HL-60 (cell line): ENCODE results near the gene CXCL9.

ENCODE experiments used
- CTCF ChIP-seq: IDR thresholded peaks from one replicate; pipeline ENCODE4 v1.5.1; 2011; ENCODE audit warnings: low read length, control low read depth, inconsistent platforms; ENCODE audit not compliant: insufficient read depth
- GABPA ChIP-seq: IDR thresholded peaks from 2 replicates; pipeline ENCODE4 v1.6.1; 2012; ENCODE audit warnings: low read depth

- no peak for TF ChIP-seq CTCF
- TF ChIP-seq GABPA = no peak
Observed at GRCh38 chr4:76028350-76028765, 21.0 kb upstream of the CXCL9 start.
